Caco-2 (cell line): Measurements from ENCODE around the gene KCNQ5. TPM values are rescaled to one million over a fixed set of nuclear protein-coding genes. Genes with fewer than 3 reads are reported as not detected.
"Not testable (repeated sequence)": the region's sequence is repeated elsewhere in the genome, so short reads cannot be mapped to it uniquely, and the experiment has no call there.

Experiments
- BruUV-seq: library from RNA; stranded (reverse); fragments of 400-500 nt; replicated peaks from 2 replicates; lab custom pipeline; 2021; lab: Mats Ljungman, UMichigan
- CTCF ChIA-PET: fragments of 300-600 bp; sonication (Branson Sonifier 250); formaldehyde crosslinking; loops from one replicate; lab custom pipeline; 2022; ENCODE audit warnings: antibody characterized with exemption; lab: Charles Lee
- POLR2A ChIA-PET: fragments of 300-600 bp; sonication (Branson Sonifier 250); formaldehyde crosslinking; loops from one replicate; lab custom pipeline; 2022; ENCODE audit warnings: antibody characterized with exemption; lab: Charles Lee
- DNase-seq, 2 experiments: peaks; one replicate each; pipeline versions ENCODE4 v3.0.0 to v3.0.0-alpha.2; 2020 to 2022
- H3K27me3 ChIP-seq: replicated peaks from 2 replicates; pipeline ENCODE4 v1.6.0; 2011; ENCODE audit warnings: low read length; ENCODE audit not compliant: control insufficient read depth, insufficient read depth
- H3K36me3 ChIP-seq: 2 replicates; pipeline ENCODE4 v1.5.1; 2011; ENCODE audit warnings: low read length; ENCODE audit not compliant: control insufficient read depth, insufficient read depth
- H3K4me1 ChIP-seq: fragments of 250-450 bp; sonication (Bioruptor Pico); 2 replicates; pipeline ENCODE4 v1.5.1; 2020; ENCODE audit warnings: mild to moderate bottlenecking
- H3K4me3 ChIP-seq: 2 replicates; pipeline ENCODE4 v1.5.1; 2011; ENCODE audit warnings: low read depth, mild to moderate bottlenecking, control low read depth, low read length
- H3K9me3 ChIP-seq: fragments of 250-450 bp; sonication (Bioruptor Pico); 2 replicates; pipeline ENCODE4 v1.5.1; 2020; ENCODE audit warnings: mild to moderate bottlenecking, moderate library complexity
- H3K27ac Mint-ChIP-seq: one replicate; pipeline ENCODE4 v1.8.0; 2022; ENCODE audit warnings: mixed read lengths; ENCODE audit not compliant: unreplicated experiment
- H3K27me3 Mint-ChIP-seq: one replicate; pipeline ENCODE4 v1.8.0; 2022; ENCODE audit warnings: mixed read lengths; ENCODE audit not compliant: insufficient read depth, unreplicated experiment
- H3K36me3 Mint-ChIP-seq: one replicate; pipeline ENCODE4 v1.8.0; 2022; ENCODE audit warnings: mild to moderate bottlenecking, mixed read lengths; ENCODE audit not compliant: insufficient read depth, unreplicated experiment
- H3K4me1 Mint-ChIP-seq: one replicate; pipeline ENCODE4 v1.8.0; 2022; ENCODE audit warnings: low read depth, mixed read lengths; ENCODE audit not compliant: unreplicated experiment
- H3K4me3 Mint-ChIP-seq: one replicate; pipeline ENCODE4 v1.8.0; 2022; ENCODE audit warnings: mild to moderate bottlenecking, moderate library complexity, mixed read lengths; ENCODE audit not compliant: unreplicated experiment
- H3K9me3 Mint-ChIP-seq: one replicate; pipeline ENCODE4 v1.8.0; 2022; ENCODE audit warnings: mixed read lengths; ENCODE audit not compliant: unreplicated experiment
- CTCF ChIP-seq, 2 experiments: fragments of 200-600 bp in 1 of 2; IDR thresholded peaks; 1 replicate in 1 of 2; 2 replicates in 1 of 2; pipeline versions ENCODE4 v1.5.1 to v1.8.0; 2011 to 2022; ENCODE audit warnings: antibody characterized with exemption in 1 of 2, control low read depth in 1 of 2, inconsistent platforms in 1 of 2, low read depth in 1 of 2, low read length in 1 of 2, mild to moderate bottlenecking in 1 of 2, moderate library complexity in 1 of 2; ENCODE audit not compliant: insufficient read depth in 1 of 2, severe bottlenecking in 1 of 2, unreplicated experiment in 1 of 2
- intact Hi-C: fragments of 100-400 bp; cut with micrococcal nuclease; formaldehyde crosslinking; loops from one replicate; pipeline ENCODE4 v1.10.0; 2022; ENCODE audit not compliant: unreplicated experiment
- total RNA-seq: library from RNA; stranded (reverse); gene quantifications from 2 replicates; pipeline ENCODE4 v1.2.3, GENCODE V29; 2022

KCNQ5 gene
- total RNA-seq, 1 experiment from 2014 or later: 0.20 TPM

GRCh38 chr6:73180763-73181619 is 559.1 kb downstream of the KCNQ5 start:
- H3K4me3 Mint-ChIP-seq: no peak overlapping the region
- no peaks in the 10 kb centered on the region for H3K36me3 Mint-ChIP-seq
- intact Hi-C loops: loop anchor here (1.0 to 5.0 kb wide), 5 partner anchors 49 to 769 kb away; no protein-coding TSS in a partner anchor
- peaks cover 4% of the 10 kb centered on the region for H3K27me3 Mint-ChIP-seq
- H3K4me1 Mint-ChIP-seq: no peaks in the 10 kb centered on the region
- DNase-seq: peak in 1 of 2 experiments; percentile 17
- Histone ChIP-seq H3K4me3 (no peak overlapping the region), H3K36me3 (no peaks in the 10 kb centered on the region), H3K27me3 (no peaks in the 10 kb centered on the region), H3K4me1 (no peaks in the 10 kb centered on the region), H3K9me3 (no peaks in the 10 kb centered on the region)
- peak; percentile 58 to 86 for TF ChIP-seq CTCF (IDR thresholded peaks at IDR 0.05; ENCODE audit: insufficient read depth in 1 of 2, low read depth in 1 of 2, low read length in 1 of 2, severe bottlenecking in 1 of 2, unreplicated experiment in 1 of 2)
- no peak overlapping the region for H3K27ac Mint-ChIP-seq
- POLR2A ChIA-PET: no interaction called here
- no peaks in the 10 kb centered on the region for H3K9me3 Mint-ChIP-seq
- CTCF ChIA-PET: interaction anchor here (0.7 kb wide), 1 partner anchor 746 kb away, joined by 3 read pairs; no protein-coding TSS in a partner anchor
- no TSS peak for BruUV-seq

GRCh38 chr6:73182021-73182607 is 560.2 kb downstream of the KCNQ5 start:
- Mint-ChIP-seq H3K4me1 (no peaks in the 10 kb centered on the region), H3K27me3 (peaks cover 7% of the 10 kb centered on the region), H3K9me3 (no peaks in the 10 kb centered on the region), H3K36me3 (no peaks in the 10 kb centered on the region), H3K4me3 (no peak overlapping the region), H3K27ac (no peak overlapping the region)
- DNase-seq: no peak
- TF ChIP-seq CTCF (IDR thresholded peaks at IDR 0.05; ENCODE audit: insufficient read depth in 1 of 2, low read depth in 1 of 2, low read length in 1 of 2, severe bottlenecking in 1 of 2, unreplicated experiment in 1 of 2): no peak
- CTCF ChIA-PET: no interaction called here
- POLR2A ChIA-PET: no interaction called here
- BruUV-seq: no TSS peak
- Histone ChIP-seq H3K4me1 (no peaks in the 10 kb centered on the region), H3K9me3 (no peaks in the 10 kb centered on the region), H3K36me3 (no peaks in the 10 kb centered on the region), H3K27me3 (no peaks in the 10 kb centered on the region), H3K4me3 (no peak overlapping the region)
- intact Hi-C loops: loop anchor here (5.0 kb wide), 2 partner anchors 50 to 145 kb away; no protein-coding TSS in a partner anchor

- H3K4me3 ChIP-seq, intact Hi-C loops, H3K36me3 Mint-ChIP-seq, H3K9me3 Mint-ChIP-seq, DNase-seq, H3K4me1 Mint-ChIP-seq, BruUV-seq, H3K36me3 ChIP-seq, H3K27me3 ChIP-seq, CTCF ChIA-PET, POLR2A ChIA-PET, H3K9me3 ChIP-seq, H3K27ac Mint-ChIP-seq, H3K27me3 Mint-ChIP-seq, H3K4me3 Mint-ChIP-seq, H3K4me1 ChIP-seq: not testable (repeated sequence)
Measured at GRCh38 chr6:73193302-73193701, 571.4 kb downstream of the KCNQ5 start.
